CMK (cell line): Measurements from ENCODE around the gene KIF5B.
A peak's percentile ranks its signal among the peaks of the same experiment; 100 is the strongest.
"Not testable (repeated sequence)": the region's sequence is repeated elsewhere in the genome, so short reads cannot be mapped to it uniquely, and the experiment has no call there.

Experiments used
- DNase-seq: peaks from one replicate; pipeline ENCODE4 v3.0.0-alpha.2; 2010; ENCODE audit warnings: low read depth

Gene KIF5B

DNA sequence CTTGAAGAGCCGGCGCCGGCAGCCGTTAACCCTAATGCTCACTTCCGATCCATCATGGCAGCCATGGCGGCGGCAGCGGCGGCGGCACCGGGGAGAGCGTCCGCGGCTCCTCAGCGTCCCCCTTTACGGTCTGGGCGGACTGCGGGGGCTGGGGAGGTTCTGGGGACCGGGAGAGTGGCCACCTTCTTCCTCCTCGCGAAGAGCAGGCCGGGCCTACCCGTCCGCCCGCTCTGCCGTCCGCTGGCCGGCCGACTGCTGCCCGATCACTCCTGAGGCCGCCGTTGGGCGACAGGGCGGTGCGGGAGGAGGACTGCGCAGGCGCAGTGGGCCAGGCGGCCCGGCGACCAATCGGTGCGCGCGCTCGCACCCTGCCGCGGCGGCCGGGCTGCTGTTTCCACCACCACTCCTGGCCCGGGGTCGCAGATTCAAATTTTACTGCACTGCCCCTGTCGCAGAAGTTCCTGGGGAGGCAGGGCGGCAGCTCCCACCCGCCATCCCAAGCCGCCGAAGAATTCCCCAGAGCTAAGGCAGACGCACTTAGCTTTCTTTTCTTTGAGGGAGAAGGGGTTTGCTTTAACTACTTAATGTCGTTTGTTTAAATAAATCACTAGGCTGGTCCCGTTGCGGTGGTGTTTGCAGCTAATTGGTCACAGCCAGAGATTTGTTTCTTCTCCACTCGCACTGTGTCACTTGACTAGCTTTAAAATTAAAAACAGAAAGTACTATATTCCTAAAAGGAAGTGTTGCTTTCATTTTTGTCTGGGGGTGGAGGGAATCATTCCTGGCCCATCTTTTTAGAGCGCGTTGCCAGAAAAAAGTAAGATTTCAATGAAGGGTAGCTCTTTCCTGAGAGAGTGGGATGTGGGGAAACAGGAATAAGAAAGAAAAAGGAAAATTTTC lies at the start of gene KIF5B:
TSS of gene KIF5B (minus strand) at position 290 of the 900 bp plus-strand sequence. CDS start 452 bp downstream, outside the sequence.
- peak; percentile 70 for DNase-seq

DNA sequence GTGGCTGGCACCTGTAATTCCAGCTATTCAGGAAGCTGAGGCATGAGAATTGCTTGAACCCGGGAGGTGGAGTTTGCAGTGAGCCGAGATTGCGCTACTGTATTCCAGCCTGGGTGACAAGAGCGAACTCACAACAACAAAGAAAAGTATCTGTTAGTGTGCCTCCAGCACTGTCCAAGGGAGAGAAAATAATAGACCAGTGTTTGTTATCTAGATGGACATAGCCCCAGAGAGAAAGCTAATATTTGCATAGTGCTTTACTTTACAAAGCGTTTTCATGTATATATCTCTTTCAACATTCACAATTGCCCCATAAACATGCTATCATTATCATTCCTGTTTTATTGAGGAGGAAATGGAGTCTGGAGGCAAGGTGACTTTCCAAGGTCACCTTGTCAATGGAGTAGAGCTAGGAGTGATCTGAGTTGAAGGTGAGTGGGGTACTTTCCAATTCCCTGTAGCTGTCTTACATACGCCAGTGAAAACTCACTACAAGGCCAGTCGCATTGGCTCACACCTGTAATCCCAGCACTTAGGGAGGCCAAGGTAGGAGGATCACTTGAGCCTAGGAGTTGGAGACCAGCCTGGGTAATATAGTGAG lies 49.7 kb upstream of the KIF5B start:
- DNase-seq = no peak

DNA sequence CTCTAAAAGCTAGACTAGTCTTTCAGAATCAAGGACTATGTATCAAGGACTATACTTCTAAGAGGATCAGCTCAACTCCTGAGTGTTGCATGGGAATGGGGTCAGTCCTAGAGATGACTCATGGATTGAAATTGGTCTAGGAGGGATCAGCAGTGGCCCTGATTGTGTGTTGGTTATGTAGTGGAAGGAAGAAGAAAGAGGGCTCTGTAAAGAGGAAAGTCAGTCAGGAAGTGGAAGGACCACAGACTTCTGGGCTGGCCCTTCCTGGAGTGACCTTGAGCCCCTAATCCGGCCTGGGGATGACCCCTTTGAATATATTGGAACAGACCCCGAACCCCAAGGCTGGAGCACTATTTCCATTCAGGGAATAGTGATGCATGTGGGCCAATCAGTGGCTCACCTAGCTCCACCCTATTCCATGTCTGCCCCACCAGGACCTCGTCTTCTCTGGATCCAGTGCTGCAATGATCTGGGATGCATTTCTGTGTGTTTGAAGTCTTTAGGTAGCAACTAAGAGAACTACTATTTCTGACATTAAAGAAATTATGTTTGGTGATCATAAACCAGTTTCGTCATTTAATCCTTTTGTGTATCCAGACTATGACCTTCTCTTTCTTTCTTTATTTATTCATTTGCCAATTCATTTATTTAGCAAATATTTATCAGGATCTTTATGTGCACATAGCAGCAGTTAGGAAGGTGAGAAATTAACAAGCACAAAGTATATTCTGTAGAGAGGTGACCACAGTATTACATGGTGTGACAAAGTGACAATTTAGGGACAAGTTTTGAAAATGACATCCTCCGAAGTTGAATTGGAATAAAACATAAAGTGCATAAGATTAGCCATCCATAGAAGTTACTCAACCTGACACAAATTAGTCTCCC lies 48.6 kb upstream of the KIF5B start:
- DNase-seq = no peak

DNA sequence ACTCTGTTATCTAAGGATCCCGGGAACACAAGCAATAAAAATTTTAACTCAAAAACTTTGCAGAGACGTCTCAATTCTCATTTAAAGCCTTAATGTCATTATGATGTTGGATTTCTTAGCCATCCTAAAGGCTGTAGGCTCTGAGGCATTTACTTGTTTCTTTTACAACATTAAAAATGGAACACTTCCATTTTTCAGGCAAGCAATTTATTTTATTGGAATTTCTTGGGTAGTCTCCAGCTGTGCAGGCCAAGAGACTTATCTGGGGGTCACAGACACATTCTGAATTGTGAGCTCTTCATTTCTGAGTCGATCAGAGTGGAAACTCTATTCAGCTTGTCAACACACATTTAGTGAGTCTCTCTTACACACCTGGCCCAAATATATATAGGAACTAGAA lies 48.0 kb upstream of the KIF5B start:
- no peak for DNase-seq

DNA sequence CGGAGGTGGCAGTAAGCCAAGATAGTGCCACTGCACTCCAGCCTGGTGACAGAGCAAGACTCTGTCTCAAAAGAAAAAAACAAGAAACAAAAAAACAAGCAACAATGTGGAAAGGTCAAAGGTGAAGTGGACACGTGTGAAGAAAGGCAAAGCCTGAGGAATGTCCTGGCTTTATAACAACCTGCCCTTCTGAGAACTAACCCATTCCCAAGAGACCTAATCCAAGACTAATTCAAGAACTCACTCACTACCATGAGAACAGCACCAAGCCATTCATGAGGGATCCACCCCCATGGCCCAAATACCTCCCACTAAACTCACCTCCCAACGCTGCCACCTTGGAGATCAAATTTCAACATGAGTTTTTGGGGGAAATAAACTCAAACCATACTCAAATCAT lies 47.5 kb upstream of the KIF5B start:
- no peak for DNase-seq

DNA sequence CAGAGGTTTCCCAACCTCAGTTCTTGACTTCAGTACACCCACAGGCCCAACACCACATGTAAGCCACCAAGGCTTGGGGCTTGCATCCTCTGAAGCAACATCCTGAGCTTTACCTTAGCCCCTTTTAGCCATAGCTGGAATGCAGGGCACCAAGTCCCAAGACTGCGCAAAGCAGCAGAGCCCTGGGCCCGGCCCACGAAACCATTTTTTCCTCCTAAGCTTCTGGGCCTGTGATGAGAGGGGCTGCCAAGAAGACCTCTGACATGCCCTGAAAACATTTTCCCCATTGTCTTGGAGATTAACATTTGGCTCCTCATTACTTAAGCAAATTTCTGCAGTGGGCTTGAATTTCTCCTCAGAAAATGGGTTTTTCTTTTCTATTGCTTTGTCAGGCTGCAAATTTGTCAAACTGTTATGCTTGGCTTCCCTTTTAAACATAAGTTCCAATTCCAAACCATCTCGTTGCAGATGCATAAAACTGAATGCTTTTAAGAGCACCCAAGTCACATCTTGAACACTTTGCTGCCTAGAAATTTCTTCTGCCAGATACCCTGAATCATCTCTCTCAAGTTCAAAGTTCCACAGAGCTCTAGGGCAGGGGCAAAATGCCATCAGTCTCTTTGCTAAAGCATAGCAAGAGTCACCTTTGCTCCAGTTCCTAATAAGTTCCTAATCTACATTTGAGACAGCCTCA lies 42.5 kb upstream of the KIF5B start:
- not testable (repeated sequence) for DNase-seq

DNA sequence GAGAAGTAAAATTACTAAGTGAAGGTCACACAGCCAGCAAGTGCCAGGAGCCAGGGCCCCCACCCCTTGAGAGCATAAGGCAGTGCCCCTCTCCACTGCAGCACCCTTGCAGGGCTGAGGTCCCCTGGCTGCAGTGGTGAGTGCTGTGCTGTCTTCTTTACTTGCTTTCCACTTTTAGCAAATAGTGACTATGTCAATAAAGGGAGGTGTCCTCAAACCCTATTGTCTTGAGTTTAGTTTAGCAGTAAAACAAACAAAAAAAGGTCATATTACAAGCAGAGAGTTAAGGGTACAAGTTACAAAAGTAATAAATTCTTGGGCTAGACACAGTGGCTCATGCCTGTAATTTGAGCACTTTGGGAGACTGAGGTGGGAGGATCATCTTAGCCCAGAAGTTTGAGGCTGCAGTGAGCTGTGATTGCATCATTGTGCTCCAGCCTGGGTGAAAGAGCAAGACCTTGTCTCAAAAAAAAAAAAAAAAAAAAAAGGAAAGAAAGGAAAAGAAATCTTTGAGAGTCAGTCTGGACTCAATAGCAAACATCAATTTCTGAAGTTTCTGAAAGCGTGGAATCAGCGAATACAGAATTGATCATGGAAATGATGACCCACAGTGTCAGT lies 39.0 kb upstream of the KIF5B start:
- DNase-seq = no peak

DNA sequence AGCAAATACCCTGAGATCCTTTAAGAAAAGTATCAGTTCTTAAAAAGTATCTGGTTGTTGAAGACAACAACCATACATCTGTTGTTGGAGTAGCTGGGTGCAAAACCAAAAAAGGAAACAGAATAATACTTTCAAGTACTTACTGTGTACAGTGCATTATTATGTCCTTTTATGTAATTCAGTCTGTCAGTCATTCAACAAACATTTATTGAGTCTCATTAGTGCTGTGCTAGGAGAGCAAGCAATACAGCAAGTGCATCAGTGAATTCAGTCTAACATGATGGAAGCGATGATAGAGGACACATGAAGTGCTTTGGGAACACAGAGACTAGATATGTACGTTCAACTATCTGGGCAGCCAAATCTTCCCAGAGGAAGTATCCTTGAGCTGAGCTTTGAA lies 37.4 kb upstream of the KIF5B start:
- no peak for DNase-seq

DNA sequence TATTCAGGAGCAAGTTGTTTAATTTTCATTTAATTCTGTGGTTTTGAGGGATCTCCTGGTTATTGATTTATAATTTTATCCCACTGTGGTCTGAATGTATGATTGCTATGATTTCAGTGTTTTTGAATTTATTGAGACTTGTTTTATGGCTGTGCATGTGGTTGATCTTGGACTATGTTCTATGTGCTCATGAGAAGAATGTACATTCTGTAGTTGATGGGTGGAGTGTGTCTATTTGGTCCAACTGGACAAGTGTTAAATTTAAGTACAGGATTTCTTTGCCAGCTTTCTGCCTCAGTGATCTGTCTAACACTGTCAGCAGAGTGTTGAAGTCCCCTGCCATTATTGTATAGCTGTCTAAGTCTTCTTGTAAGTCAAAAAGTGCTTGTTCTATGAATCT lies 34.8 kb upstream of the KIF5B start:
- DNase-seq = no peak

DNA sequence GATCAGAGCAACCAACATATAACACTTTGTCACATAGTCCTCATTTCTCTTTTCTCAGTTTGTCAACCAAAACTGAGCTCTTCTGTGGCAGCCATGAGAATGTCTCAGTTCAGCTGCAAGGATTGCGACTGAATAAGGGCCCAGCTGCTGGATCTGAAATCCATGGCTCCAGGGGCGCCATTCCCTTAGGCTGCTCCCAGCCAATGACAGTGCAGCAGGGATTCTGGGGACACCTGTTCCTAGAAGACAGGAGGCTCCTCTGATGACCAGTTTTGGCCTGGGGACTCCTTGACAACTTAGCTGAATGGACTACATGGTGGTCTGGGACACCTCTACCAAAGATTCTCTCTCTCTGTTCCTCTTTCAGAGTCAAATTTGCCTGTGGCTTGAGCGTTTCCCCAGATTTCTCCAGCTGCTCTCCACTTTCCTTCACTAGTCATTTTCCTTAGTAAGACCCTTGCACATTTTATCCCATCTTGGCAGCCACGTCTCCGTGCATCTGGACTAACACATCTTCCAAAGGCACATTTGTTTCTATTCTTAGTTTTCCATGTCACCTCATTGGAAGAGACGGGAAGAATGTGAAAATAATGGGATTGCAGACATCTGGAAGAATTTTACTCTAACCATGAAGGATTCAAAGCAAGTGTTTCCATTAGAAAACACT lies 28.1 kb upstream of the KIF5B start:
- no peak for DNase-seq

DNA sequence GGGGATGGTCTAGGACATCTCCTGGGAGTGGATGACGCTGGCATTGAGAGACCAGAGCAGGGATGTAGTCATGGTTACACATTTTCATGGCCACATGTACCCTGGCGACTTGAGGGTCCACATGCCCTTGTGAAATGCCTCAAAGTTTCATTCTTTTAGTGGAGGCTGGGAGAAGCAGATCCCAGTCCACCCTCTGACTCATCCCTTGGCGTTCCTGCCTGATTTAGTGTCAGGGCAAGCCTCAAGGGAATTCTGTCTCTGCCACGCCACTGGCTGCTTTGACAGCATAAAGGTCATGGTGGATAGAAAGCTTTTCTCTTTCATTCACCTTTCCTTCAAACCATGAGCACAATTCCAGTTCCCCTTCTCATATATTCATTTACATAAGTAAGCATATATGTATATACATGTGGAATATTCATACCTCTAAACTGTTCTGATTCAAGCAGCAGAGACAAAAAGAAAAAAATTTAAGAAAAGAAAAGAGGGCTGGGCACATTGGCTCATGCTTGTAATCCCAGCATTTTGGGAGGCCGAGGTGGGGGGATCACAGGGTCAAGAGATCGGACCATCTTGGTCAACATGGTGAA lies 21.8 kb upstream of the KIF5B start:
- no peak for DNase-seq

DNA sequence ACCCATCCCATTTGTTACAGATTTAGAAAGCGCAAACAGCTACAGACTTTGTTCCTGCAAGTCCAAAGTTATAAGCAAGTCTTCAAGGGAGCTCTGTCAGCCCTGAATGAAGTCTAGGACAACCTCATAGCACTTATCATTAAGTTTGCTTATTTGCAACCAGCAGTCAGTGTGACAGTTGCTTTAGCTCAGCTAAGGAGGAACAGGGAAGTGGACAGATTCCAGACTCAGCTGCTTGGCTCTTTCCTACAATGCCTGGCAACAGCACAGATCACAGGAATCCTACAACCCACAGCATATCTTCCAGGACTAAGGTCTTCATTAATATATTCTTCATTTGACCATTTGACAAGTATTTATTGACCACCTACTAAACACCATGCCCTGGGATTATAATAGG lies 17.4 kb upstream of the KIF5B start:
- no peak for DNase-seq

DNA sequence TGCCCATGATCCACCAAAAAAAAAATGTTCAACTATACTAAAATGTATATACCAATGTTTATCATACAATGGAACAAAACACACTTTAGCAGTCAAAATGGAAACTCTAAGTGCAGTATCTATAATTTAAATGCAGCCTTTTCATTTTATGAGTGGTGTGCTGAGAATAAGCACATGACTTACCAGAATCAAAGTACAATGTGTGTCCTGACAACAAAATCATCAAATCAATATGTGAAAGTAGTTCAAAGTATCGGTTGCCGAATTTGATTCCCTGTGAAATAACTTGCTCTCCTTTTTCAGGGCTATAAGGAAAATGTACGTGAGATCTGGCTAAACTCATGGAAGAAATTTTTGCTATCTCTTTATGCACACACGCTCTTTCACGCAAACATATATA lies 16.9 kb upstream of the KIF5B start:
- DNase-seq = no peak

DNA sequence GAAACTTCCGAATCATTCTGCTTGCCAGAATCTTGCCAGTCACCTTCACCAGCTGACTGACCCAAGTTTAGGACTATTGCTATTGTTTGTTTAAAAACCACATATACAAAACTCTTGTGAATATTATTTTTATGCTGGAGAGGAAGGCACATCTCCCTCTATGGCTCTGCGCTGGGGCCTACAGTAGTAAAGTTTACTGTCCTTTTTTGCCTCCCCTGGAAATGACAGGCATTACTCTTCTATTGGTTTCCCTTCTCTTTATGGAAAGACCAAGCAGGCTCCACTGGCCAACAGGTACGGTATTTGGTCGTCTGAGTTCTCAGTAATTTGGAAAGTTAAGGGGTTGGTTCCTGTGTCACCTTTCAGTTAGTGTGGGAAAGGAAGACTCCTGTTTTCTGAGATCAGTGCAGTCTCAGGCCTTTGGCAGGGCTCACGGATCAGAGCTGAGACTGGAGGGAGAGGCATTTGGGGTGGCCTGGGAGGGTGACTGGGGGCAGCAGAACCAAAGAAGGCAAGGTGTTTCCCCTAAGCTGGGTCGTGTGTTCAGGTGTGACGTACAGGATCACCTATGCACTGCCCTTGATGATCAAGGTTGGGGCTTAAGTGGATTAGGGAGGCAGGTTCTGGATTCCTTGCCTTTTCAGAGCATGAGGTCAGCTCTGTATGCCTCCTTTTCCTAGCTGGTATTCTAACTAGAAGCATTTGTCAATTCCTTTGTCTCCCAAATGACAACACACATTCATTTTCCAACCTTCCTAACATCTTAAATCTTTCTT lies 16.0 kb upstream of the KIF5B start:
- no peak for DNase-seq

DNA sequence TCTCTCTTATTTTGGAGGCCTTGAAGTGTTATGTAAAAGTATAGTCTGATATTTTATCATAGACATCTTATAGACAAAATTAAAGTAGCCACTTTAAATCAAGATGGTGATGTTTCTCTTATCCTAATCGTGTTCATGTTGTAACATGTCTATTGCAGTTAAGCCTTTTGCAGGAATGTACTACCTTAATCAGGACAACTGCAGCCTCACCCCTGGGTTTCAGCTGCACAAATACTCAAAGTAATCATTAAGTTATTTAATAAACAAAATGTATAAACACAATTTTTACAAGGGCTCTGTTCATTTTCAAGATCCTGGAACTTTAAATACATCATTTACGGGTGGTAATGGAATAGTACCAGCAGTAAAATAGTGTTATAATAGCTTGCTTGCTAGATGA lies 14.4 kb upstream of the KIF5B start:
- no peak for DNase-seq

DNA sequence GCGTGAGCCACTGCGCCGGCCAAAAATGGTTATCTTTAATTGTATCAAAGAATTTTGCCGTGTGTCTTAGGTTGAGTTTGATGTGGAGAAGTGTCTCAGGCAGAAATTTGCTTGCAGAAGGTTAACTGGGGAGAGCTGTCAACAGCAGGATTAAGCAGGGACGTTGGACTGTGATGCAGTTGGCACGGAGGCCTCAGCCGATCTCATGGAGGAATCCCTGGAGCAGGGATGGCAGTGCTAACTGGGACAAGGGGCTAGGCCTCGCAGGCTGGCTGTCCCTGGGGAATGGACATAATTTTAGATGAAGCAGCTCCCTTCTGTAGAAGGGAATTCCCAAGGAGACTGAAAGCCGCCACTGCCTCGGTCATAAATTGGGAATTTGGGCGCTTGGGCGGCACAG lies 12.3 kb upstream of the KIF5B start:
- DNase-seq = no peak

DNA sequence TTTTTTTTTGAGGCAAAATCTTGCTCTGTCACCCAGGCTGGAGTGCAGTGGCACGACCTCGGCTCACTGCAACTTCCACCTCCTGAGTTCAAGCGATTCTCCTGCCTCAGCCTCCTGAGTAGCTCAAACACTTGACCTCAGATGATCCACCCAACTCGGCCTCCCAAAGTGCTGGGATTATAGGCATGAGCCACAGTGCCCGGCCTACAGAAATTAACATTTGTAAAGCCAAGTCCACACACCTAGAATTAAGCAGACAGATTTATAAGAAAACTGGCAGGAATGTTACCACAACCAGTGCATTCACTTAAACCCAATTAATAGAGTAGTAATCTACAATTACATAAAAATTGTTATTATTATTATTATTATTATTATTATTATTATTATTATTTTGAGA lies 11.7 kb upstream of the KIF5B start:
- not testable (repeated sequence) for DNase-seq

DNA sequence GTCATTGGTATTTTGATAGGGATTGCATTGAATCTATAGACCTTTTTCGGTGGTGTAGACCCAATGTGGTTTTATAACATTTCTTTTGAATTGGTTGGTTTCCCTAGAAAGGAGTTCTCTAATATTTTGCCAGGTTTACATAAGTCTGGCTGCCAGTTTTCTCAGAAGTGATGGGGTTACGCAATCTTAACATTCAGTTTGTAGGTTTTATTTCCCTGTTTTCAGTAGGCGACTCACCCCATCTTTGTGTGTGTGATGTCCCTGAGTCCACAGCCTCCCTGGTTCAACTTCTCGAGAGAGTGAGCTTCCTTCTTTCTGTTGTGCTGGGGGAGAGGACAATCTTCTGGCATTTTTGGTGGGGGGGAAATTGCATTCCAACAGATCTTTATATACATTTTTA lies 9.6 kb upstream of the KIF5B start:
- no peak for DNase-seq

DNA sequence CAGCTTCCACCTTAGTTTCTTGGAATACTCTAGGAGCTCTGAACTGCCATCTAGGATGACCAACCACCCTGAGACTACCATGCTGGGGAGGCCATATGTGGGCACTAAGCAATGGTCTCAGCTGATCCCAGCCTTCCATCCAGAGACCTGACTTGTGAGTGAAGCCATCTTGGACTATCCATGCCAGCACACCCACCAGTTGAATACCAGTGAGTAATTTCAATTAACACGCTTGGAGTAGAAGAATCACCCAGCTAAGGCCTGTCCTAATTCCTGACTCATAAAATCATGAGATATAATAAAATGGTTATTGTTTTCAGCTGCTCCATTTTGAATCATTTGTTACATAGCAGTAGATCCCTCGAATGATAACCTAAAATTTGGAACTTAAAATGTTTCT lies 5.2 kb upstream of the KIF5B start:
- no peak for DNase-seq

DNA sequence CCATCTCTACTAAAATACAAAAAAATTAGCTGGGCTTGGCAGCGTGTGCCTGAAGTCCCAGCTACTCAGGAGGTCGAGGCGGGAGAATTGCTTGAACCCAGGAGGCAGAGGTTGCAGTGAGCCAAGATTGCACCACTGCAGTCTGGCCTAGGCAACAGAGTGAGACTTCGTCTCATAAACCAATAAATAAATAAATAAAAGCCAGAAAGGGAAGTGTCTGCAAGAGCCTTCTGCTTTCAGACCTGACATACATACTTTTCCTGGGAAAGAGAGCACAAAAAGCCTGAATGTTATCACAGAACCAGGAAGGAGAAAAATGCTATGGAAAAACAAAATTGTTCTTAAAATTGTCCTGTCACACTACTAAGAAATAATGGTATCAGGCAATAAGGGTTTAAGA lies 4.1 kb upstream of the KIF5B start:
- no peak for DNase-seq
